ENCODE measurements around the gene MARF1. TPM values are rescaled to one million over a fixed set of nuclear protein-coding genes. Genes with fewer than 3 reads are reported as not detected.

The MARF1 gene
- total RNA-seq, 1 experiment from 2014 or later: 51.5 TPM

DNA sequence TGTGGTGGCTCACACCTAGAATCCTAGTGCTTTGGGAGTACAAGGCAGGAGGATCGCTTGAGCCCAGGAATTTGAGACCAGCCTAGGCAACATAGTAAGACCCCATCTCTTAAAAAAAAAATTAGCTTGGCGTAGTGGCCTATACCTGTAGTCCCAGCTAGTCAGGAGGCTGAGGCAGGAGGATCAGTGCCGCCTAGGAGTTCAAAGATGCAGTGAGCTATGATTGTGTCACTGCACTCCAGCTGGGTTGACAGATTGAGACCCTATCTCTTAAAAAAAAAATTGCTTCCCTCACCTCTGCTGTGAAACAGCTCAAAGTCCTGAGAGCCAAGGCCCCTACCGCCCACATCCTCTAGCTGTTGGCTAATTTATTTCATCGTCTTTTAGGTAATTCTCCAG is 17.2 kb upstream of the MARF1 start:
- no peak for ATAC-seq
- Histone ChIP-seq H3K4me1 (ENCODE audit: control insufficient read depth, insufficient read depth, low read length) (no peaks in the 10 kb centered on the region), H3K27me3 (ENCODE audit: control insufficient read depth, insufficient read depth, low read length) (no peaks in the 10 kb centered on the region), H3K9me3 (ENCODE audit: control insufficient read depth, insufficient read depth, low read depth, low read length) (no peaks in the 10 kb centered on the region), H3K4me3 (ENCODE audit: low read depth in 2 of 2, low read length in 2 of 2) (no peak overlapping the region), H3K27ac (ENCODE audit: low read length) (no peak overlapping the region), H3K36me3 (ENCODE audit: control insufficient read depth, insufficient read depth, low read length) (no peaks in the 10 kb centered on the region)
- TF ChIP-seq, protein P1, sequence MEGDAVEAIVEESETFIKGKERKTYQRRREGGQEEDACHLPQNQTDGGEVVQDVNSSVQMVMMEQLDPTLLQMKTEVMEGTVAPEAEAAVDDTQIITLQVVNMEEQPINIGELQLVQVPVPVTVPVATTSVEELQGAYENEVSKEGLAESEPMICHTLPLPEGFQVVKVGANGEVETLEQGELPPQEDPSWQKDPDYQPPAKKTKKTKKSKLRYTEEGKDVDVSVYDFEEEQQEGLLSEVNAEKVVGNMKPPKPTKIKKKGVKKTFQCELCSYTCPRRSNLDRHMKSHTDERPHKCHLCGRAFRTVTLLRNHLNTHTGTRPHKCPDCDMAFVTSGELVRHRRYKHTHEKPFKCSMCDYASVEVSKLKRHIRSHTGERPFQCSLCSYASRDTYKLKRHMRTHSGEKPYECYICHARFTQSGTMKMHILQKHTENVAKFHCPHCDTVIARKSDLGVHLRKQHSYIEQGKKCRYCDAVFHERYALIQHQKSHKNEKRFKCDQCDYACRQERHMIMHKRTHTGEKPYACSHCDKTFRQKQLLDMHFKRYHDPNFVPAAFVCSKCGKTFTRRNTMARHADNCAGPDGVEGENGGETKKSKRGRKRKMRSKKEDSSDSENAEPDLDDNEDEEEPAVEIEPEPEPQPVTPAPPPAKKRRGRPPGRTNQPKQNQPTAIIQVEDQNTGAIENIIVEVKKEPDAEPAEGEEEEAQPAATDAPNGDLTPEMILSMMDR (IDR thresholded peaks at IDR 0.05): no peak
- TF ChIP-seq REST (IDR thresholded peaks at IDR 0.05; ENCODE audit: insufficient read depth in 1 of 2, low read depth in 2 of 2, low read length in 1 of 2): no peak
- TF ChIP-seq TCF7L2 (IDR thresholded peaks at IDR 0.05; ENCODE audit: low read depth, low read length): no peak
- no peak for TF ChIP-seq POLR2AphosphoS5 (IDR thresholded peaks at IDR 0.05; ENCODE audit: low read depth, low read length)
- no peak for TF ChIP-seq SIN3A (IDR thresholded peaks at IDR 0.05; ENCODE audit: borderline replicate concordance, insufficient read depth, low read depth, low read length)
- no peak for DNase-seq (ENCODE audit: low read depth, low spot score)
- BruUV-seq (replicated peaks): no TSS peak
- in situ Hi-C loops (cut with HindIII; ENCODE audit: low pct_unique_long_range_greater_than_20kb, low sequenced_read_pairs): no loop called here
- POLR2A ChIA-PET: interaction anchor here (0.9 kb wide), 1 partner anchor 17 kb away, joined by 6 read pairs; the partner anchor contains the start of gene MARF1
- intact Hi-C loops (cut with micrococcal nuclease; ENCODE audit: unreplicated experiment): no loop called here
- CTCF ChIA-PET: interaction anchor here (0.6 kb wide), 1 partner anchor 17 kb away, joined by 3 read pairs; no protein-coding TSS in a partner anchor

DNA sequence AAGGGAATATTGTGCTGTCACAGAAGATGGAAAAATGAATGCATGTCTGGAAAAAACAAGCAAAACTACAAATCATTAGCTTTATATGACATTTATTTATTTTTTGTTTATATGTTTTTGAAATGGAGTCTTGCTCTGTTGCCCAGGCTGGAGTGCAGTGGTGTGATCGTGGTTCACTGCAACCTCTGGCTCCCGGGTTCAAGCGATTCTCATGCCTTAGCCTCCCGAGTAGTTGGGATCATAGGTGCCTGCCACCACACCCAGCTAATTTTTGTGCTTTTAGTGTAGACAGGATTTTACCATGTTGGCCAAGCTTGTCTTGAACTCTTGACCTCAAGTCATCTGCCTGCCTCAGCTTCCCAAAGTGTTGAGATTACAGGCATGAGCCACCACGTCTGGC is 15.6 kb upstream of the MARF1 start:
- BruUV-seq (replicated peaks): no TSS peak

DNA sequence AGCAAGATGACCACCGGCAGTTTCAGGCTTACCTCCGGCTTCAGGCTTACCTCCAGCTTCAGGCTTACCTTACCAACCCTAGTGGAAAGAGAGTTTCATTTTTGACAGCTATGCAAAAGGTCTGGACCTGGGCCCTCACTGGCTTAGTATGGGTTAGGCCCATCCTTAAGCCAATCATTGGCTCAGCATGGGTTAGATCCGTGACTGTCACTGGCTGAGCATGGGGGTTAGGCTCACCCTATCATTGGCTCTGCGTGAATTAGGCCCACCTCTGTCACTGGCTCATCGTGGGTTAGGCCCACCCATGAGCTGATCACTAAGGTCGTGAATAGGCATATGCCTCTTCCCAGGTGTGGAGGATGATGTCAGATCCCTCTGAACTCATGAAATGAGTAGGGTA is 15.2 kb upstream of the MARF1 start:
- in situ Hi-C loops (cut with HindIII; ENCODE audit: low pct_unique_long_range_greater_than_20kb, low sequenced_read_pairs) (no loop called here), intact Hi-C loops (cut with micrococcal nuclease; ENCODE audit: unreplicated experiment) (no loop called here)
- H3K27ac ChIP-seq (ENCODE audit: low read length): no peak overlapping the region
- CTCF ChIA-PET: no interaction called here
- BruUV-seq (replicated peaks): no TSS peak
- ATAC-seq (0 out of 2 replicates have a peak, but pooled peaks have one; percentile 37), DNase-seq (ENCODE audit: low read depth, low spot score) (no peak)
- H3K4me1 ChIP-seq (ENCODE audit: control insufficient read depth, insufficient read depth, low read length): peaks cover under 1% of the 10 kb centered on the region; the same call in 1 of the 2 replicates
- no peaks in the 10 kb centered on the region for H3K9me3 ChIP-seq (ENCODE audit: control insufficient read depth, insufficient read depth, low read depth, low read length)
- no peak overlapping the region for H3K4me3 ChIP-seq (ENCODE audit: low read depth in 2 of 2, low read length in 2 of 2)
- H3K27me3 ChIP-seq (ENCODE audit: control insufficient read depth, insufficient read depth, low read length): no peaks in the 10 kb centered on the region
- POLR2A ChIA-PET: no interaction called here
- no peak for TF ChIP-seq POLR2AphosphoS5 (IDR thresholded peaks at IDR 0.05; ENCODE audit: low read depth, low read length)
- TF ChIP-seq TCF7L2 (IDR thresholded peaks at IDR 0.05; ENCODE audit: low read depth, low read length): no peak
- no peak for TF ChIP-seq REST (IDR thresholded peaks at IDR 0.05; ENCODE audit: insufficient read depth in 1 of 2, low read depth in 2 of 2, low read length in 1 of 2)
- TF ChIP-seq, protein P1 (IDR thresholded peaks at IDR 0.05): no peak
- TF ChIP-seq SIN3A (IDR thresholded peaks at IDR 0.05; ENCODE audit: borderline replicate concordance, insufficient read depth, low read depth, low read length): no peak
- H3K36me3 ChIP-seq (ENCODE audit: control insufficient read depth, insufficient read depth, low read length): no peaks in the 10 kb centered on the region

More for the DNA sequence above, 15.6 kb upstream of the MARF1 start:
- ChIA-PET CTCF (no interaction called here), POLR2A (no interaction called here)
- Histone ChIP-seq H3K36me3 (ENCODE audit: control insufficient read depth, insufficient read depth, low read length) (no peaks in the 10 kb centered on the region), H3K4me3 (ENCODE audit: low read depth in 2 of 2, low read length in 2 of 2) (no peak overlapping the region), H3K4me1 (ENCODE audit: control insufficient read depth, insufficient read depth, low read length) (no peaks in the 10 kb centered on the region), H3K27ac (ENCODE audit: low read length) (no peak overlapping the region), H3K9me3 (ENCODE audit: control insufficient read depth, insufficient read depth, low read depth, low read length) (no peaks in the 10 kb centered on the region), H3K27me3 (ENCODE audit: control insufficient read depth, insufficient read depth, low read length) (no peaks in the 10 kb centered on the region)
- in situ Hi-C loops (cut with HindIII; ENCODE audit: low pct_unique_long_range_greater_than_20kb, low sequenced_read_pairs) (no loop called here), intact Hi-C loops (cut with micrococcal nuclease; ENCODE audit: unreplicated experiment) (no loop called here)
- no peak for TF ChIP-seq TCF7L2 (IDR thresholded peaks at IDR 0.05; ENCODE audit: low read depth, low read length)
- no peak for TF ChIP-seq POLR2AphosphoS5 (IDR thresholded peaks at IDR 0.05; ENCODE audit: low read depth, low read length)
- TF ChIP-seq SIN3A (IDR thresholded peaks at IDR 0.05; ENCODE audit: borderline replicate concordance, insufficient read depth, low read depth, low read length): no peak
- ATAC-seq: no peak
- no peak for DNase-seq (ENCODE audit: low read depth, low spot score)
